Left lung (tissue), 10 donors: Measurements from ENCODE around the gene PIGS. TPM values are rescaled to one million over a fixed set of nuclear protein-coding genes. Genes with fewer than 3 reads are reported as not detected.

Experiments
- ATAC-seq: fragments of 200-7000 bp; cut with Tn5 transposase; one replicate; pipeline ENCODE4 v1.9.1; 2020; ENCODE audit warnings: moderate library complexity
- DNase-seq, 4 donors: peaks; one replicate each; pipeline ENCODE4 v3.0.0-alpha.2; 2013 to 2020
- H3K27ac ChIP-seq, 2 donors: fragments of 200-600 bp; sonication (generic) in 1 of 2; one replicate each; pipeline versions ENCODE4 v1.5.0 to v1.8.0; 2020 to 2021
- H3K27me3 ChIP-seq, 2 donors: fragments of 200-600 bp; sonication (generic) in 1 of 2; one replicate each; pipeline versions ENCODE4 v1.5.0 to v1.8.0; 2020 to 2021
- H3K36me3 ChIP-seq, 2 donors: fragments of 200-600 bp; sonication (generic) in 1 of 2; one replicate each; pipeline versions ENCODE4 v1.5.0 to v1.8.0; 2020 to 2021
- H3K4me1 ChIP-seq, 2 donors: fragments of 200-600 bp; one replicate each; pipeline ENCODE4 v1.8.0; 2021
- H3K4me3 ChIP-seq, 2 donors: fragments of 200-600 bp; sonication (generic) in 1 of 2; one replicate each; pipeline versions ENCODE4 v1.5.0 to v1.8.0; 2020 to 2021; ENCODE audit warnings: mild to moderate bottlenecking in 1 of 2
- H3K9me3 ChIP-seq, 2 donors: fragments of 200-600 bp; sonication (generic) in 1 of 2; one replicate each; pipeline versions ENCODE4 v1.5.0 to v1.8.0; 2020 to 2021
- CTCF ChIP-seq, 2 donors: fragments of 200-600 bp; sonication (generic) in 1 of 2; IDR thresholded peaks; one replicate each; pipeline versions ENCODE4 v1.5.0 to v1.8.0; 2021; ENCODE audit warnings: antibody characterized with exemption in 2 of 2
- intact Hi-C, 2 donors: fragments of 100-400 bp; cut with DNase I; formaldehyde crosslinking; loops; one replicate each; pipeline versions ENCODE4 v1.11.2 to v1.14.2; 2022
- polyA plus RNA-seq, 6 donors: library from polyadenylated mRNA; unstranded; fragments of 120-200 nt; gene quantifications; one replicate each; pipeline ENCODE4 v1.2.1, GENCODE V29; 2013; ENCODE audit not compliant: insufficient read length in 6 of 6
- total RNA-seq, 2 donors: library from RNA; stranded (reverse); fragmentation: NEBNext Ultra II Directional; extraction: Animal tissue kit (Norgen Biotek cat#: 25700); gene quantifications; one replicate each; pipeline ENCODE4 v1.2.1, GENCODE V29; 2021
- donor health status: DM: no; HTN: yes; CAD: no.
- donor health status: DM: no; HTN: no; CAD: no.

Gene PIGS
- total and polyA plus RNA-seq, 8 donors, result 57.9 to 66.6 (median 63.1) TPM

GRCh38 chr17:28573521-28573920 is 2.2 kb upstream of the PIGS start:
- no peak for ATAC-seq
- Histone ChIP-seq H3K36me3 (peaks cover 0 to 4% of the 10 kb centered on the region in 2 donors), H3K4me3 (no peak overlapping the region), H3K9me3 (no peaks in the 10 kb centered on the region), H3K27me3 (no peaks in the 10 kb centered on the region), H3K27ac (no peak overlapping the region), H3K4me1 (peaks cover 7 to 45% of the 10 kb centered on the region in 2 donors)
- no peak for TF ChIP-seq CTCF (IDR thresholded peaks at IDR 0.05)
- intact Hi-C loops, result no loop called here
- DNase-seq, result no peak

- no peak for TF ChIP-seq CTCF (IDR thresholded peaks at IDR 0.05)
- H3K9me3 ChIP-seq, result no peaks in the 10 kb centered on the region
- ATAC-seq, result no peak
Observed at GRCh38 chr17:28573040-28573380, 1.7 kb upstream of the PIGS start.

DNA sequence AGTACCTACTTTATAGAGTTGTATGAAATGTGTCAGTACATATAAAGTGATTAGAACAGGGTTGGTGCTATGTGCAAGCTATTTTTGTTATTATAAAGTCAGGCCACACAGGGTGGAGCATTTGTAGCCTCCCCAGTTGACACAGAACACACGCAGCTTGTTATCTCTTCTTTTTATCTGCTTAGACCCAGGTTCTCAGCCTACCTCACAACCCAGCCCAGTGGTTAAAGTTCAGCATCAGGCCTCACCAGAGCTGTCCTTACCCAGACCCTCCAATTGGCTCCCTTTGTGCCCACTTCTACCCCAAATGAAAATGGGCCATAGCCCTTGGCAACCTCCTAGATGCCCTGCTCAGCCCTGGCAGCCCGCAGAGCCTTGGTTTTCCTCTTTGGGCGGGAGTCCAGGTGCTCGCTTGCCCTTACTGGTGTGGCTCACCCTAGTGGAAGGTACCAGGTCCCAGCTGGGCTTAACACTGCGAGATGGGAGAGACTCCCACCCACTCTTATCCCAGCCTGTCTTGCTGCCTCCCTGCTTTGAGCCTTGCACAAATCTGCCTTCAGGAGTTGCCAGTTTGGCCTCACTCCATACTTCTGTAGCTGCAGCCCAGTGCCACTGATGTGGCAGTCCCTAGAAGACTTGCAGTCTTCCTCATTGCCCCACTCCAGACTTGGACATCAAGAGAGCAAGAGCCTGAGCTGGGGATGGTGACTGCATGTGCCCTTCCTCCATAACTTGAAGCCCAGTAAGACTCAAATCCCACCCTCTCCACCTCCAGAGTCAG is 1.1 kb upstream of the PIGS start:
- H3K27me3 ChIP-seq, result no peaks in the 10 kb centered on the region
- H3K27ac ChIP-seq, result peak overlapping the region in 1 of 2 donors; percentile 83
- DNase-seq, result no peak
- H3K36me3 ChIP-seq, result no peaks in the 10 kb centered on the region
- peak overlapping the region in 1 of 2 donors; percentile 99 for H3K4me3 ChIP-seq
- no peak for ATAC-seq
- H3K4me1 ChIP-seq, result peaks cover 7 to 56% of the 10 kb centered on the region in 2 donors
- no peak for TF ChIP-seq CTCF (IDR thresholded peaks at IDR 0.05)
- H3K9me3 ChIP-seq, result no peaks in the 10 kb centered on the region
- intact Hi-C loops, result no loop called here

More at GRCh38 chr17:28573040-28573380, 1.7 kb upstream of the PIGS start:
- H3K27ac ChIP-seq, result no peak overlapping the region
- no peak overlapping the region for H3K4me3 ChIP-seq
- H3K27me3 ChIP-seq, result no peaks in the 10 kb centered on the region
- no peak for DNase-seq
- intact Hi-C loops, result no loop called here
- H3K36me3 ChIP-seq, result no peaks in the 10 kb centered on the region
- peaks cover 7 to 50% of the 10 kb centered on the region in 2 donors for H3K4me1 ChIP-seq

DNA sequence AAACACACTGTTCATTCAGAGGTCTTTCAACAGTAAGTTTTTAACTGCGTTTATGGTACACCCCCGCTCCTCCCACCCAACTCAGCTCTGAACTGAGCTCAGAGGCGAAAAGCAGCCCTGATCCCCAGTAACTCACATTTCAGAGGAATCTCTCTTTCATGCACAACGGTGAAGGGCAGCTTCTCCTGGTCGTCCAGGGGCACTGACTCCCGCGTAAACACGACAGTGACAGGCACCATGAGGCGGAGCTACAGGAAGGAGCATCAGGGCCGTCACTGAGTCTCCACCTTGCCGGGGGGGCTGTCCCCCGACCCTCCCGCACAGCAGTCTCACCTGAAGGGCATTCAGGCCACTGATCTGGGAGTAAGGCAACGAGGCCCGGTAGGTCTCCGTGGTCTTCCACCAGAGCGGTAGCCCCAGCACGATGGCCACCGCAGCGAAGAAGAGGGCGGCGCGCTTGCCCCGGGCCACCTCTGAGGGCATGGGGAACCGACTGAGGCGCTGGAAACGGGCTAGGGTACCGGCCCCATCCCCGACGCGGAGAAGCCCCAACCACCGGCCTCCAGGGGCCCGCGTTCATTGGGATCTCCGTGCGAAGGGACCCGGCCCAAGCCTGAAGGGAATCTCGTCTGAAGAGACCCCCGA is 486 bp downstream of the PIGS start:
- Histone ChIP-seq H3K27me3 (no peaks in the 10 kb centered on the region), H3K27ac (peak overlapping the region; percentile 55 to 83), H3K36me3 (peaks cover 0 to 4% of the 10 kb centered on the region in 2 donors), H3K4me3 (peak overlapping the region; percentile 98 to 99), H3K9me3 (no peaks in the 10 kb centered on the region), H3K4me1 (peaks cover 7 to 49% of the 10 kb centered on the region in 2 donors)
- intact Hi-C loops, result no loop called here
- ATAC-seq (peak; percentile 64), DNase-seq (peak in 2 of 4 donors; percentile 44 to 85)
- TF ChIP-seq CTCF (IDR thresholded peaks at IDR 0.05), result no peak

DNA sequence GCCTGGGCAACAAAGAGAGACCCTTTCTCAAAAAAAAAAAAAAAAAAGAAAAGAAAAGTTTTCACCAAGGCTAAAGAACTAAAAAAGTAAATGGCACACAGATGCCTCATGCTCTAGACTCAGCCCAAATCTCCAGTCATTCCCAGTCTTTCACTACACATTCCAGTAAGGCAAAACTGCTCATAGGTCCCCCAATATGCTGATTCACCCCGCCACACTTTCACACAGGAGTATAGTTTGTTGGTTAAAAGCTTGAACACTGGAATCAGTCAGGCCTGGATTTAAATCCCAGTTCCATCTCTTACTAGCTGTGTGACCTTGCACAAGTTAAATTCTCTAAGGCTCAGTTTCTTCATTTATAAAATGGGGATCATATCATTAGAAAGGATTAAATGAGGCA is 1.9 kb downstream of the PIGS start:
- DNase-seq, result no peak
- no peaks in the 10 kb centered on the region for H3K27me3 ChIP-seq
- intact Hi-C loops, result no loop called here

More for the DNA sequence above, 1.9 kb downstream of the PIGS start:
- TF ChIP-seq CTCF (IDR thresholded peaks at IDR 0.05), result no peak
- no peak for ATAC-seq
- H3K9me3 ChIP-seq, result no peaks in the 10 kb centered on the region
- H3K4me1 ChIP-seq, result peaks cover 7 to 56% of the 10 kb centered on the region in 2 donors
- peak overlapping the region in 1 of 2 donors; percentile 99 for H3K4me3 ChIP-seq
- H3K27ac ChIP-seq, result no peak overlapping the region
- peaks cover 0 to 4% of the 10 kb centered on the region in 2 donors for H3K36me3 ChIP-seq
